IMR-90 (cell line): ENCODE measurements around the gene SNRNP35. TPM values are rescaled to one million over a fixed set of nuclear protein-coding genes. Genes with fewer than 3 reads are reported as not detected.
A peak's percentile ranks its signal among the peaks of the same experiment; 100 is the strongest.

Experiments
- ATAC-seq: fragments of 200-7000 bp; cut with Tn5 transposase; 2 replicates; pipeline ENCODE4 v1.9.1; 2020; ENCODE audit warnings: low read depth, mild to moderate bottlenecking, moderate library complexity
- BruUV-seq: library from RNA; stranded (reverse); fragments of 400-500 nt; replicated peaks from 2 replicates; lab custom pipeline; 2021; lab: Mats Ljungman, UMichigan
- CTCF ChIA-PET: fragments of 300-600 bp; formaldehyde crosslinking; extraction: SDS; loops from one replicate; lab custom pipeline; 2021; ENCODE audit warnings: antibody characterized with exemption; lab: Yijun Ruan, JAX
- POLR2A ChIA-PET: fragments of 300-600 bp; sonication (Branson Sonifier 250); formaldehyde crosslinking; loops from one replicate; lab custom pipeline; 2022; ENCODE audit warnings: antibody characterized with exemption; ENCODE audit not compliant: unreplicated experiment; lab: Charles Lee
- DNase-seq: peaks from one replicate; pipeline ENCODE4 v3.0.0; 2013
- H2AFZ ChIP-seq: replicated peaks from 2 replicates; pipeline ENCODE3; 2013; ENCODE audit warnings: low read length, mild to moderate bottlenecking; ENCODE audit not compliant: poor library complexity
- H2AK5ac ChIP-seq: 2 replicates; pipeline ENCODE4 v1.6.1; 2013; ENCODE audit warnings: low read depth, low read length, inconsistent platforms
- H2AK9ac ChIP-seq: replicated peaks from 2 replicates; pipeline ENCODE3; 2013; ENCODE audit warnings: mild to moderate bottlenecking, low read depth, low read length, moderate library complexity; ENCODE audit not compliant: poor library complexity
- H2BK120ac ChIP-seq: 2 replicates; pipeline ENCODE4 v1.6.1; 2013; ENCODE audit warnings: low read depth, low read length, inconsistent platforms
- H2BK15ac ChIP-seq: 3 replicates; pipeline ENCODE4 v1.6.1; 2013; ENCODE audit warnings: low read depth, low read length, inconsistent platforms
- H2BK20ac ChIP-seq: 2 replicates; pipeline ENCODE4 v1.6.1; 2013; ENCODE audit warnings: low read depth, mild to moderate bottlenecking, inconsistent platforms, low read length, moderate library complexity
- H2BK5ac ChIP-seq: 2 replicates; pipeline ENCODE4 v1.6.1; 2013; ENCODE audit warnings: mild to moderate bottlenecking, low read depth, low read length, inconsistent platforms; ENCODE audit not compliant: poor library complexity, severe bottlenecking
- H3K14ac ChIP-seq: replicated peaks from 2 replicates; pipeline ENCODE4 v1.6.1; 2013; ENCODE audit warnings: low read depth, low read length, inconsistent platforms
- H3K18ac ChIP-seq: 2 replicates; pipeline ENCODE4 v1.6.1; 2013; ENCODE audit warnings: low read depth, low read length, control low read depth
- H3K23ac ChIP-seq: 2 replicates; pipeline ENCODE4 v1.6.1; 2013; ENCODE audit warnings: low read depth, low read length, inconsistent platforms
- H3K27ac ChIP-seq: 2 replicates; pipeline ENCODE4 v1.5.1; 2013; ENCODE audit warnings: mild to moderate bottlenecking, control low read depth, low read length; ENCODE audit not compliant: insufficient read depth
- H3K27me3 ChIP-seq: 2 replicates; pipeline ENCODE4 v1.6.1; 2013; ENCODE audit warnings: low read length; ENCODE audit not compliant: control insufficient read depth, insufficient read depth
- H3K36me3 ChIP-seq: 2 replicates; pipeline ENCODE4 v1.6.1; 2013; ENCODE audit warnings: low read length, mixed read lengths; ENCODE audit not compliant: control insufficient read depth, insufficient read depth
- H3K4ac ChIP-seq: 2 replicates; pipeline ENCODE4 v1.6.1; 2013; ENCODE audit warnings: low read depth, low read length, inconsistent platforms
- H3K4me1 ChIP-seq: 2 replicates; pipeline ENCODE4 v1.6.1; 2013; ENCODE audit warnings: low read length, mixed read lengths; ENCODE audit not compliant: control insufficient read depth, insufficient read depth
- H3K4me2 ChIP-seq: 2 replicates; pipeline ENCODE4 v1.6.1; 2013; ENCODE audit warnings: low read depth, mild to moderate bottlenecking, control low read depth, low read length, moderate library complexity
- H3K4me3 ChIP-seq: 2 replicates; pipeline ENCODE4 v1.5.1; 2013; ENCODE audit warnings: low read depth, mild to moderate bottlenecking, control low read depth, low read length, moderate library complexity; ENCODE audit not compliant: insufficient read depth
- H3K56ac ChIP-seq: 2 replicates; pipeline ENCODE4 v1.6.1; 2013; ENCODE audit warnings: low read length, inconsistent platforms; ENCODE audit not compliant: insufficient read depth; ENCODE audit errors: extremely low read depth
- H3K79me1 ChIP-seq, 2 experiments: 2 replicates each; pipeline ENCODE4 v1.6.1; 2013; ENCODE audit warnings: low read length in 2 of 2, inconsistent platforms in 1 of 2, low read depth in 1 of 2
- H3K9ac ChIP-seq: 2 replicates; pipeline ENCODE4 v1.6.1; 2013; ENCODE audit warnings: low read depth, low read length, control low read depth
- H3K9me1 ChIP-seq: 2 replicates; pipeline ENCODE4 v1.6.1; 2013; ENCODE audit warnings: low read length, inconsistent platforms; ENCODE audit not compliant: insufficient read depth
- H3K9me3 ChIP-seq: 2 replicates; pipeline ENCODE4 v1.6.1; 2013; ENCODE audit warnings: low read length; ENCODE audit not compliant: control insufficient read depth, insufficient read depth
- H4K20me1 ChIP-seq: 2 replicates; pipeline ENCODE4 v1.6.1; 2013; ENCODE audit warnings: low read length, inconsistent platforms; ENCODE audit not compliant: insufficient read depth
- H4K5ac ChIP-seq: 2 replicates; pipeline ENCODE4 v1.6.1; 2013; ENCODE audit warnings: mild to moderate bottlenecking, low read depth, low read length, control low read depth
- H4K8ac ChIP-seq, 2 experiments: 2 replicates each; pipeline ENCODE4 v1.6.1; 2013; ENCODE audit warnings: low read depth in 2 of 2, low read length in 2 of 2, control low read depth in 1 of 2, inconsistent platforms in 1 of 2
- H4K91ac ChIP-seq: 2 replicates; pipeline ENCODE4 v1.6.1; 2013; ENCODE audit warnings: low read depth, low read length, inconsistent platforms; ENCODE audit not compliant: insufficient read depth
- BHLHE40 ChIP-seq: fragments of 150-350 bp; IDR thresholded peaks from 2 replicates; pipeline ENCODE4 v1.6.1; 2016; ENCODE audit warnings: mild to moderate bottlenecking, low read depth, low read length
- MAZ ChIP-seq: IDR thresholded peaks from 2 replicates; pipeline ENCODE4 v1.6.1; 2012; ENCODE audit warnings: low read depth, mild to moderate bottlenecking, low read length, improper control_type of control experiment, moderate library complexity, borderline replicate concordance
- POLR2A ChIP-seq: IDR thresholded peaks from 2 replicates; pipeline ENCODE4 v1.6.1; 2012; ENCODE audit warnings: mild to moderate bottlenecking, low read depth, low read length
- RAD21 ChIP-seq: IDR thresholded peaks from 2 replicates; pipeline ENCODE4 v1.6.1; 2012; ENCODE audit warnings: low read length, improper control_type of control experiment
- RCOR1 ChIP-seq: IDR thresholded peaks from 2 replicates; pipeline ENCODE4 v1.6.1; 2012; ENCODE audit warnings: mild to moderate bottlenecking, low read length, improper control_type of control experiment; ENCODE audit not compliant: insufficient replicate concordance
- WGBS, 2 experiments: methylation state at CpG; one replicate each; pipeline versions ENCODE4 v1.1.5 to v1.1.7; 2013; ENCODE audit warnings: missing lambda C conversion rate in 2 of 2; ENCODE audit not compliant: insufficient read length in 1 of 2; ENCODE audit errors: extremely low coverage in 2 of 2; 5-methylcytosine and 5-hydroxymethylcytosine counted together
- dilution Hi-C: fragments of 300-500 bp; cut with HindIII; formaldehyde crosslinking; loops from one replicate; pipeline ENCODE4 v1.14.3; 2018; ENCODE audit warnings: low sequenced_read_pairs; ENCODE audit not compliant: unreplicated experiment
- in situ Hi-C: fragments of 300-500 bp; cut with MboI; formaldehyde crosslinking; loops from 3 replicates; pipeline ENCODE4 v1.14.3; 2019; ENCODE audit warnings: low sequenced_read_pairs, inconsistent platforms, mixed read lengths
- intact Hi-C: fragments of 100-400 bp; cut with micrococcal nuclease; formaldehyde crosslinking; loops from 2 replicates; pipeline ENCODE4 v1.10.0; 2022
- polyA plus RNA-seq, 3 experiments: library from polyadenylated mRNA; depleted of rRNA; stranded (reverse); fragments of >200 nt; gene quantifications; 2 replicates each; pipeline ENCODE4 v1.2.3, GENCODE V29; 2012; ENCODE audit warnings: low replicate concordance in 1 of 3
- total RNA-seq: library from RNA; depleted of rRNA; stranded (reverse); fragments of >200 nt; gene quantifications from 2 replicates; pipeline ENCODE4 v1.2.3, GENCODE V29; 2012

Gene SNRNP35
- total and polyA plus RNA-seq, 2 of the 4 experiments (the other 2 are of a cell fraction) = 4.7 to 15.4 TPM

- Histone ChIP-seq H3K27ac (no peak overlapping the region), H3K23ac (no peak overlapping the region), H2BK5ac (no peak overlapping the region), H3K9me1 (no peaks in the 10 kb centered on the region), H2BK20ac (no peak overlapping the region), H3K9me3 (no peaks in the 10 kb centered on the region), H3K4ac (no peak overlapping the region), H3K9ac (no peak overlapping the region), H3K79me1 (no peaks in the 10 kb centered on the region), H2BK120ac (no peak overlapping the region), H4K91ac (no peak overlapping the region), H3K4me2 (no peak overlapping the region), H3K14ac (no peak overlapping the region), H3K4me1 (peaks cover 4% of the 10 kb centered on the region; the same call in 1 of the 2 replicates), H4K5ac (no peak overlapping the region), H4K8ac (no peak overlapping the region), H2AK5ac (no peak overlapping the region), H3K56ac (no peak overlapping the region), H2BK15ac (no peak overlapping the region), H3K27me3 (no peaks in the 10 kb centered on the region), H2AK9ac (peak overlapping the region; percentile 39), H4K20me1 (no peaks in the 10 kb centered on the region), H2AFZ (no peak overlapping the region), H3K36me3 (peaks cover 6% of the 10 kb centered on the region), H3K18ac (no peak overlapping the region), H3K4me3 (no peak overlapping the region)
- no peak for ATAC-seq
- no TSS peak for BruUV-seq
- dilution Hi-C loops (no loop called here), in situ Hi-C loops (no loop called here), intact Hi-C loops (no loop called here)
- POLR2A ChIA-PET = no interaction called here
- WGBS, 2 experiments = 93% methylated on average over 5 of the region's 11 CpGs; no CpG with 5 or more reads in 1 of the 2 experiments
- CTCF ChIA-PET = no interaction called here
- TF ChIP-seq BHLHE40 (no peak), RAD21 (no peak), MAZ (no peak), POLR2A (no peak), RCOR1 (no peak)
- DNase-seq = no peak
Measured at GRCh38 chr12:123491056-123491455, 33.1 kb downstream of the SNRNP35 start.
